ENCODE results near the gene PHYKPL.

GRCh38 chr5:178182158-178182876, 50.3 kb downstream of the PHYKPL start:
- TF ChIP-seq REST (IDR thresholded peaks at IDR 0.05; ENCODE audit: insufficient read depth in 1 of 2, low read depth in 2 of 2, low read length in 2 of 2) = no peak
- no peak for TF ChIP-seq POLR2AphosphoS5 (IDR thresholded peaks at IDR 0.05; ENCODE audit: low read depth, low read length)
- TF ChIP-seq SIN3A (IDR thresholded peaks at IDR 0.05; ENCODE audit: borderline replicate concordance, insufficient read depth, low read length) = no peak

Measured in PFSK-1 (cell line).